Ishikawa (cell line): ENCODE results near the gene KIAA1671.
A peak's percentile ranks its signal among the peaks of the same experiment; 100 is the strongest.

Experiments
- CEBPB ChIP-seq: IDR thresholded peaks from 2 replicates; pipeline ENCODE4 v1.6.1; 2012
- CREB1 ChIP-seq: IDR thresholded peaks from 2 replicates; pipeline ENCODE4 v1.6.1; 2012; ENCODE audit warnings: low read depth
- EGR1 ChIP-seq: IDR thresholded peaks from 2 replicates; pipeline ENCODE4 v1.6.1; 2012
- EP300 ChIP-seq: IDR thresholded peaks from 2 replicates; pipeline ENCODE4 v1.6.1; 2012; ENCODE audit warnings: borderline replicate concordance
- FOXM1 ChIP-seq: IDR thresholded peaks from 2 replicates; pipeline ENCODE4 v1.6.1; 2012; ENCODE audit warnings: low read depth, borderline replicate concordance
- MAX ChIP-seq: IDR thresholded peaks from 2 replicates; pipeline ENCODE4 v1.6.1; 2012
- NFIC ChIP-seq: IDR thresholded peaks from 2 replicates; pipeline ENCODE4 v1.6.1; 2012
- RAD21 ChIP-seq: IDR thresholded peaks from 2 replicates; pipeline ENCODE4 v1.6.1; 2012; ENCODE audit warnings: low read depth
- REST ChIP-seq: IDR thresholded peaks from 2 replicates; pipeline ENCODE4 v1.6.1; 2012; ENCODE audit warnings: low read depth, mild to moderate bottlenecking
- TAF1 ChIP-seq: IDR thresholded peaks from 2 replicates; pipeline ENCODE4 v1.6.1; 2012; ENCODE audit warnings: low read depth, mild to moderate bottlenecking
- TCF12 ChIP-seq: IDR thresholded peaks from 2 replicates; pipeline ENCODE4 v1.6.1; 2012; ENCODE audit warnings: low read depth
- TEAD4 ChIP-seq: IDR thresholded peaks from 2 replicates; pipeline ENCODE4 v1.6.1; 2012
- USF1 ChIP-seq: IDR thresholded peaks from 2 replicates; pipeline ENCODE4 v1.6.1; 2012
- YY1 ChIP-seq: IDR thresholded peaks from 2 replicates; pipeline ENCODE4 v1.6.1; 2012; ENCODE audit warnings: low read depth
- ZBTB7A ChIP-seq: IDR thresholded peaks from 2 replicates; pipeline ENCODE4 v1.6.1; 2012; ENCODE audit warnings: low read depth

The KIAA1671 gene

DNA sequence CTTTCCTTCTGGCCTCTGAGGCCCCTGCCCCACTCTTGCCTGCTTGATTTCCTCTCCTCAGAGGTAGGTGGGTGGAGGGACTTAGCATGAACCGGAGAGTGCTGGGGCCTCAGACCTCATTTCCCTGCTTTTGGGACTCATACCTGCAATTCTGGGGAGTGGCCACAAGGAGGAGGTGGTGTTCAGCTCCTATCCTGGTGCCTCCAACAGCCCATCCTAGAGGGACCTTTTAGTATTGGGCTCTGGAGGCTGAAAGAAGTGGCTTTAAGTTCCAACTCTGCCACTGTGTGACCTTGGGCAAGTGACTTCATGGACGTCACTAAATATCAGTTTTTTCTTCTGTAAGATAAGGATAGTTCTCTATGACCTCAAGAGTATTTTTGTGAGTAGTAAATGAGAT is 98.6 kb downstream of the KIAA1671 start:
- no peak for TF ChIP-seq FOXM1
- TF ChIP-seq TCF12, result no peak
- no peak for TF ChIP-seq REST
- no peak for TF ChIP-seq NFIC
- TF ChIP-seq CEBPB, result no peak
- TF ChIP-seq USF1, result no peak
- TF ChIP-seq RAD21, result no peak
- no peak for TF ChIP-seq YY1
- TF ChIP-seq EP300, result no peak
- no peak for TF ChIP-seq TAF1
- TF ChIP-seq CREB1, result no peak
- no peak for TF ChIP-seq EGR1
- no peak for TF ChIP-seq MAX
- TF ChIP-seq TEAD4, result no peak
- no peak for TF ChIP-seq ZBTB7A

- TF ChIP-seq TEAD4 (no peak), NFIC (peak; percentile 91), MAX (0 out of 2 replicates have a peak, but pooled peaks have one; percentile 21)
Observed at GRCh38 chr22:25051983-25052710, 99.6 kb downstream of the KIAA1671 start.

- no peak for TF ChIP-seq EP300
- no peak for TF ChIP-seq REST
- TF ChIP-seq EGR1, result no peak
- no peak for TF ChIP-seq CEBPB
- no peak for TF ChIP-seq TCF12
- TF ChIP-seq ZBTB7A, result no peak
- TF ChIP-seq CREB1, result no peak
- no peak for TF ChIP-seq FOXM1
- TF ChIP-seq RAD21, result no peak
- TF ChIP-seq TAF1, result no peak
- TF ChIP-seq MAX, result no peak
- no peak for TF ChIP-seq TEAD4
- TF ChIP-seq YY1, result no peak
- no peak for TF ChIP-seq USF1
- no peak for TF ChIP-seq NFIC
Observed at GRCh38 chr22:25053153-25053805, 100.8 kb downstream of the KIAA1671 start.

- no peak for TF ChIP-seq ZBTB7A
Observed at GRCh38 chr22:25054943-25055511, 102.5 kb downstream of the KIAA1671 start.

GRCh38 chr22:25057013-25057881 is 104.7 kb downstream of the KIAA1671 start:
- peak; percentile 90 for TF ChIP-seq RAD21
- no peak for TF ChIP-seq YY1
